Gastrocnemius medialis (tissue), 4 donors: ENCODE data around the gene AP2S1.

Experiments used
- POLR2A ChIP-seq, 2 donors: fragments of 450-650 bp; IDR thresholded peaks; one replicate each; pipeline ENCODE4 v1.6.1; 2017; ENCODE audit warnings: antibody characterized with exemption in 2 of 2, mild to moderate bottlenecking in 2 of 2, moderate library complexity in 2 of 2
- TF ChIP-seq, protein P1 (sequence below), 5 experiments: fragments of 450-650 bp in 3 of 5; fragments of 200-600 bp in 2 of 5; sonication (generic) in 2 of 5; IDR thresholded peaks in 4 of 5; conservative IDR thresholded peaks in 1 of 5; 1 replicate in 4 of 5; 2 replicates in 1 of 5; pipeline ENCODE4 v1.5.1; 2016 to 2019; ENCODE audit warnings: antibody characterized with exemption in 5 of 5, mild to moderate bottlenecking in 3 of 5, moderate library complexity in 3 of 5

DNA sequence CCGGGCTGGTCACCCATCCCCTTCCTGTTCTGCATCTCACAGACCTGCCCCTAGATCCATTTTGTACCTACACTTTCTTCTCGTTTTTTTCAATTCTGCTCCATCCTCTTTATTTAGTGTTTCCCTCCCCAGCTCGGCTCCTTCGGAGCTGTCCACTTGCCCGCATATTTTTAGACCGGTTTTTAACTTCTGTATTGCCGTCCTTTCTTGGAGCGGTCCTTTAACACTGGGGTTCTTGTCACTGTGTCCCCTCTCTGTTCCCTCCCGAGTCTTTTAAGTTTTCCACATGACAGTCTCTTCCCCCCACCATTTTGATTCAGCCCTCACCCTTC lies 11.8 kb upstream of the AP2S1 start:
- TF ChIP-seq, protein P1, sequence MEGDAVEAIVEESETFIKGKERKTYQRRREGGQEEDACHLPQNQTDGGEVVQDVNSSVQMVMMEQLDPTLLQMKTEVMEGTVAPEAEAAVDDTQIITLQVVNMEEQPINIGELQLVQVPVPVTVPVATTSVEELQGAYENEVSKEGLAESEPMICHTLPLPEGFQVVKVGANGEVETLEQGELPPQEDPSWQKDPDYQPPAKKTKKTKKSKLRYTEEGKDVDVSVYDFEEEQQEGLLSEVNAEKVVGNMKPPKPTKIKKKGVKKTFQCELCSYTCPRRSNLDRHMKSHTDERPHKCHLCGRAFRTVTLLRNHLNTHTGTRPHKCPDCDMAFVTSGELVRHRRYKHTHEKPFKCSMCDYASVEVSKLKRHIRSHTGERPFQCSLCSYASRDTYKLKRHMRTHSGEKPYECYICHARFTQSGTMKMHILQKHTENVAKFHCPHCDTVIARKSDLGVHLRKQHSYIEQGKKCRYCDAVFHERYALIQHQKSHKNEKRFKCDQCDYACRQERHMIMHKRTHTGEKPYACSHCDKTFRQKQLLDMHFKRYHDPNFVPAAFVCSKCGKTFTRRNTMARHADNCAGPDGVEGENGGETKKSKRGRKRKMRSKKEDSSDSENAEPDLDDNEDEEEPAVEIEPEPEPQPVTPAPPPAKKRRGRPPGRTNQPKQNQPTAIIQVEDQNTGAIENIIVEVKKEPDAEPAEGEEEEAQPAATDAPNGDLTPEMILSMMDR (IDR thresholded peaks at IDR 0.05 in 4 of 5, conservative IDR thresholded peaks at IDR 0.05 in 1 of 5), result no peak
- no peak for TF ChIP-seq POLR2A (IDR thresholded peaks at IDR 0.05)
